Adipose tissue (tissue), 3 donors: ENCODE measurements around the gene ATXN1. TPM values are rescaled to one million over a fixed set of nuclear protein-coding genes. Genes with fewer than 3 reads are reported as not detected.
"Not testable (repeated sequence)": the region's sequence is repeated elsewhere in the genome, so short reads cannot be mapped to it uniquely, and the experiment has no call there.

Experiments
- H3K27ac ChIP-seq: one replicate; pipeline ENCODE4 v1.5.1; 2013; ENCODE audit warnings: low read depth, low read length
- WGBS, 3 donors: extraction: QIAGEN DNeasy Blood & Tissue Kit; methylation state at CpG; one replicate each; pipeline ENCODE4 v1.1.7; 2013; 5-methylcytosine and 5-hydroxymethylcytosine counted together
- polyA plus RNA-seq, 3 donors: library from polyadenylated mRNA; stranded (reverse); fragments of 200-250 nt; gene quantifications; one replicate each; pipeline ENCODE4 v1.2.3, GENCODE V29; 2013
- donor health status: healthy with polysubstance abuse.
- donor health status: Bipolar disorder and iron deficiency.
- donor health status: healthy.

The ATXN1 gene
- polyA plus RNA-seq, 3 donors = 2.6 to 7.2 (median 6.8) TPM

- peak overlapping the region; percentile 11 for H3K27ac ChIP-seq
- 17 to 69% (median 18%) methylated on average over 7 of the region's 7 CpGs for WGBS, 3 donors
Observed at GRCh38 chr6:16712931-16713484, 48.3 kb downstream of the ATXN1 start.

DNA sequence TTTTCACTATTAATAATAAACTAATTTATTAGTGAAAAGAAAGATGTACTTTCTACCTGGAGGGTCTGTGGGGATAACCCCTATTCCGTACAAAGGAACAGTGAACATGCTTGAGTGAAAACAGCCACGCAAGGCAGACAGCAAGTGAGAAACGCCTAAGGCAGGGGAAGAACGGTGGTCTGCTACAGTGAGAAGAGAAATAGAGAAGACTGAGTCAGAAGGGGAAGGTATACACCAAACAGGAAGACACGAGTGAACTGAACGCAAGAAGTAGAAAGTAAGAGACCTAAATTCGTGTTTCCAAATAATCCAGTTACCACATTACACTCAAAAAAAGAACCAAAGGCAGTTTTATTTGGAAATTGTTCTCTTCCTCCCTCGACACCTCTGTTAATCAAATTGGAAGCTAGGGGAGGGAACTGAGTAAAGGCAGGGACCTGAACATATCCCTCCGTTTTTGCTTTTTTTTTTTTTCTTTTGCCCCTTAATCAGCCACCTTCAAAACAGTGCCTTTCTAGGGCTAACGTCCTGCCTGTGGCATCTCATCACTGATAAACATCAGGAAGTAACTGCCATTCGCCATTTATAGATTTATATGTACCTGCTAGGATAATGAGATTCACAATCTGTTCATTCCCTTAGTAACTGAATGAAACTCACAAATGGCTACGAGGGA, 48.9 kb downstream of the ATXN1 start:
- 26 to 64% (median 31%) methylated on average over 12 of the region's 12 CpGs for WGBS, 3 donors
- peak overlapping the region; percentile 11 for H3K27ac ChIP-seq

GRCh38 chr6:16711546-16712254, 49.6 kb downstream of the ATXN1 start:
- H3K27ac ChIP-seq = no peak overlapping the region
- WGBS, 3 donors = 79 to 95% (median 88%) methylated on average over 8 of the region's 8 CpGs

GRCh38 chr6:16706911-16707783, 54.1 kb downstream of the ATXN1 start:
- 58 to 92% (median 63%) methylated on average over 3 of the region's 3 CpGs for WGBS, 3 donors
- no peak overlapping the region for H3K27ac ChIP-seq

- H3K27ac ChIP-seq = not testable (repeated sequence)
- WGBS, 3 donors = 63 to 97% (median 68%) methylated on average over 7 of the region's 7 CpGs
Observed at GRCh38 chr6:16706491-16706890, 54.8 kb downstream of the ATXN1 start.

- H3K27ac ChIP-seq = no peak overlapping the region
- WGBS, 3 donors = 89 to 96% (median 90%) methylated on average over 4 of the region's 4 CpGs
Observed at GRCh38 chr6:16706029-16706428, 55.2 kb downstream of the ATXN1 start.

GRCh38 chr6:16705081-16705993, 55.9 kb downstream of the ATXN1 start:
- WGBS, 3 donors = 64 to 86% (median 74%) methylated on average over 6 of the region's 6 CpGs
- no peak overlapping the region for H3K27ac ChIP-seq

DNA sequence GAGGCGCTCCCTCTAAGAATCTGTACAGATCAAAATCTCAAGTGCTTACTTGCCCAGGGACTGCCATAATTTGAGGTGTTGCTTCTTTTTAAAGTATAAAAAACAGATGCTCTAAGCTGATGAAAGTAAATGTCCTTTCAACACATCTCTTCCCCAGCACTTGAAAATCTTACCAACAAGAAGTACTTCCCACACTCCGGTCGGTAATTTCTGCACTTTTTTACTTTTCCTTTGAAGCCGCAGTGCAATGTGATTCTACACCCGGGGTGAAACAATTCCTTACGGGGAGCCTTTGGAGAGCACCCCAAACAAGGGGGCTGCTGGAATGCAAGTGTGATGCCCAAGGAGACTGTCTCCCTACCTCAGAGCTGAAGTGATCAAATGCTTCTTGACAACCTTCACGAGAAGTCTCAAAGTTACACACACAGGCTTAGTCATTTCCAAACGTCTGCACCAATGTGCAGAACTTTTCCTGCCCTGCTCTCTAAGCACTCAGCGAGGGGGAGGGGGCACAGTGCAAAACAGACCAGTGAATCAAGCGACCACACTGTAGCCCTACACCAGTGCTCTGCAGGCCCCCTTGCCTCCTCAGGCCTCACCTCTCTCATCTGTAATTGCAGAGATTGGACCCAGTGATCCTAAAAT, 56.7 kb downstream of the ATXN1 start:
- 30 to 77% (median 42%) methylated on average over 10 of the region's 10 CpGs for WGBS, 3 donors
- no peak overlapping the region for H3K27ac ChIP-seq

DNA sequence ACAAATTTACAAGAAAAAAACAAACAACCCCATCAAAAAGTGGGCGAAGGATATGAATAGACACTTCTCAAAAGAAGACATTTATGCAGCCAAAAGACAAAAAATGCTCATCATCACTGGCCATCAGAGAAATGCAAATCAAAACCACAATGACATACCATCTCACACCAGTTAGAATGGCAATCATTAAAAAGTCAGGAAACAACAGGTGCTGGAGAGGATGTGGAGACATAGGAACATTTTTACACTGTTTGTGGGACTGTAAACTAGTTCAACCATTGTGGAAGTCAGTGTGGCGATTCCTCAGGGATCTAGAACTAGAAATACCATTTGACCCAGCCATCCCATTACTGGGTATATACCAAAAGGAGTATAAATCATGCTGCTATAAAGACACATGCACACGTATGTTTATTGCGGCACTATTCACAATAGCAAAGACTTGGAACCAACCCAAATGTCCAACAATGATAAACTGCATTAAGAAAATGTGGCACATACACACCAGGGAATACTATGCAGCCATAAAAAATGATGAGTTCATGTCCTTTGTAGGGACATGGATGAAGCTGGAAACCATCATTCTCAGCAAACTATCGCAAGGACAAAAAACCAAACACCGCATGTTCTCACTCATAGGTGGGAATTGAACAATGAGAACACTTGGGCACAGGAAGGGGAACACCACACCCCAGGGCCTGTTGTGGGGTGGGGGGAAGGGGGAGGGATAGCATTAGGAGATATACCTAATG, 58.5 kb downstream of the ATXN1 start:
- 91 to 99% (median 95%) methylated on average over 3 to 5 of the region's 6 CpGs for WGBS, 3 donors
- H3K27ac ChIP-seq = not testable (repeated sequence)

DNA sequence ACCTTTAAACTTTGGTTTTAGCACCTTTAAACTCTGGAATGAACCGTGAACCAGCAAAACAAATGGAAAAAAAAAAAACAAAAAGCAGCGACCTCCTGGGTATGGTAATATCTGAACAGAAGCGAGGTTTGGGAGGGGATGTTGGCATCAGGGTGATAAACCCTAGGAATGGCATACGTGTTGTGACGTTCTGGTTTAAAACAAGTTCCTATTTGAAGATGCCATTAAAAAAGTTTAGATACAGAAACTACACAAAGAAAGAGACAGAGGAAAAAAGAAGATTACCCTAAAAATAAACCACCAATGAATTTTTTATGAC, 60.4 kb downstream of the ATXN1 start:
- 43 to 81% (median 52%) methylated on average over 5 of the region's 5 CpGs for WGBS, 3 donors

DNA sequence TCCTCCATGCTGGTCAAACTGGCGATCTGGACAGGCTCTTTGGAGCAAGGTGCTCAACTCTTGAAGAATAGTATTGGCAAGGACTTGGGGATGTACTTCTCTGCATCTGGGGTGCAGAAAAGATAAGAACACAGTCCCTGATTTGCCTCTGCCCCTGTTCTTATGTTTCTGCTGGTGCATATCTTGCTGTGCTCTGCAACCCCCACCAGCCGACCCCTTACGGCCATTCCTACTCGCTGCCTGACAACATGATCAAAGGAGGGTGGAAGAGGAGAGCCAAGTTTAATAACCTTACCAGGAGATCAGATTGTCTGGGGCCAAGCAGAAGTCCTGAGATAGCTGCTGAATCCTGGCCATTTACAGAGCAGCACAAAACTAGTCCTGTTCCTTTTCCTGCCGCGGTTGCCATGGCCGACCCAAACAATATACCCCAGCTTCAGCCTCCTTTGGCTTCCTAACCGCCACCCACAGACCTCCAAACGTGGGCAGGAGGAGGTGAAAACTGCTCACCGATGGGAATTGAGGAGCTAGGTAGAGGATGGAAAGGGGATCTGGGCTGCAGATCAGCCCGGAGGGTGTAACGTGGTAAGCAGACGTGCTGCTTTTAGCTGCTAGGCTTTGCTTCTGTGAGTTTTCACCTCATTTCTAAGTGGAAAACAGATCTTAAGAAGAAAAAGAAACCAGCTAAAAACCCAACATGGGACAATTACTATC, 60.9 kb downstream of the ATXN1 start:
- H3K27ac ChIP-seq = no peak overlapping the region
- WGBS, 3 donors = 27 to 66% (median 33%) methylated on average over 13 of the region's 13 CpGs

More for the DNA sequence above, 60.4 kb downstream of the ATXN1 start:
- H3K27ac ChIP-seq = no peak overlapping the region

- H3K27ac ChIP-seq = no peak overlapping the region
- 54 to 76% (median 64%) methylated on average over 7 of the region's 7 CpGs for WGBS, 3 donors
Observed at GRCh38 chr6:16698997-16699868, 62.0 kb downstream of the ATXN1 start.

DNA sequence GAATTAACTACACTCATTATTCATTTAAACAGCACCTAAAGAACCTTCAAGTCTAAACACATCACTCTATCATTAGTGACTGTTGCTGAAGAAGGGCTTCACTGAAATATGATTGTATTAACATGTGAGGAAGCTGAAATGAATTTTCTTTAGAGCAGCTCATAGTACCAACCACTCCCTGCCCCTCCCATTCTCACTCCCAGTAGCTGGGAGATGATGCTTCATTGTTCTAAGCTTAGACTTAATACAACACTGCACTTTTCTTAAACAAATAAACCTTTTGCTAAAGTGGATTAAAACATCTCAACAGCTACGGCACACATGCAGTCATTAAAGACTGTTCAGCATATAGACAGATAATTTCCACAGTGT, 63.1 kb downstream of the ATXN1 start:
- WGBS, 3 donors = 73 to 91% (median 82%) methylated on average over 1 of the region's 1 CpG
- no peak overlapping the region for H3K27ac ChIP-seq

DNA sequence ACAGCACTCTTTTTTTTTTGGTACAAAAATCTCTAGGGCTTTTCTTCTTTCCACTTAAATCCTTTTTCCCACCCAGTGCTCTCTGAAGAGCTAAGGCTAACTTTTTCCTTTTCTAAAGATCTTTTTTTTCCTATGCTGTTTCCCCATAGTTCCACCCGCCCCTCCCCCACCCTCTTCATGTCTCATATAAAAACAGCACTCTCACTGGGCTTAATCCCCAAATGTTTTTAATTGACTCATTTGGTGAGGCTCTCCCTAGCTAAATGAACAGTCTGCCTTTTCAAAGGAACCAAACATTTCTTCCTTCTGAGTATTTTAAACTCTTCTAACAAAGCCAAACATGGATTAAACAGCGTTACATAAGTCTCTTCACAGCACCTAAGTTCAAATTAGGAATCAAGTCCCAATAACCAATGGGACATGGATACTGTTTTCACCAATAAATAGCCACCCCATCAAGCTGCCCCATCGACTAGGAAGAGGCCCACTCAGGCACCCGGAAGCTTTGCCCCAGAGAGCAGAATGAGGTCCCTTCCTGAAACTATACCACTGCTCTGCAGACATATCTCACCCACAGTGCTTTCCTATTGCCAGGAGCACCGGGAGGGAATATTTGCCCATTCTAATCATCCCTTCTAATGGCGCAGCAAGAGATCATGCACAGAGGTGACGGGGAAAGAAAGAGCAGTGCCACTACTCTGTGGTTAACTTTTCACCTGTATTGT, 63.7 kb downstream of the ATXN1 start:
- no peak overlapping the region for H3K27ac ChIP-seq
- WGBS, 3 donors = 67 to 76% (median 72%) methylated on average over 7 of the region's 7 CpGs

GRCh38 chr6:16696496-16696895, 64.8 kb downstream of the ATXN1 start:
- WGBS, 3 donors = 64 to 94% (median 74%) methylated on average over 2 of the region's 2 CpGs

More at GRCh38 chr6:16696496-16696895, 64.8 kb downstream of the ATXN1 start:
- H3K27ac ChIP-seq = no peak overlapping the region
